Stimulated activated CD8-positive, alpha-beta memory T cell treated with anti-CD3 and anti-CD28 coated beads, Interleukin-12 subunit alpha, Interleukin-12 subunit beta, amount 100 ng/mL, for 4 hours (primary cell): ENCODE measurements around the gene PKNOX2.

Experiments used
- DNase-seq: peaks from one replicate; pipeline ENCODE4 v3.0.0-alpha.2; 2020; ENCODE audit warnings: low read depth

Gene PKNOX2

GRCh38 chr11:125382314-125382791, 217.8 kb downstream of the PKNOX2 start:
- DNase-seq: no peak

GRCh38 chr11:125382822-125383221, 218.3 kb downstream of the PKNOX2 start:
- no peak for DNase-seq

DNA sequence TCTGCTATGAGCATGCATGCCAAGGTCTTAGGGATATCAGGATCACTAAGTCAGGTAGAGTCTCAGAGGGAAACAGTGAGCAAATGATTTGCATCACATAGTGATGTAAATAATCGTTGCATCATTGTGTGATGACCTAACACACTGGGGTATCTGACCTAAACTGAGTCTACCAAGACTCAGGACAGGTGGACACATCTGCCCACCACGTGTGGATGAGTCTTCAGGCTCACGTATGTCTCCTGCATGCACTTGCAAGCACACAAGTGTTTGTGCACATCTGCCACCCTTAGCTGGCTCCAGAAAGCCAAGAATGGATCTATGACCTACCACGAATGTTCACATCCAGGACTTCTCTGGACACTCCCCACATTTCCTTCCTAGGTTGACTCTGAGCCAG, 220.3 kb downstream of the PKNOX2 start:
- no peak for DNase-seq

GRCh38 chr11:125387901-125388300, 223.3 kb downstream of the PKNOX2 start:
- DNase-seq: no peak

DNA sequence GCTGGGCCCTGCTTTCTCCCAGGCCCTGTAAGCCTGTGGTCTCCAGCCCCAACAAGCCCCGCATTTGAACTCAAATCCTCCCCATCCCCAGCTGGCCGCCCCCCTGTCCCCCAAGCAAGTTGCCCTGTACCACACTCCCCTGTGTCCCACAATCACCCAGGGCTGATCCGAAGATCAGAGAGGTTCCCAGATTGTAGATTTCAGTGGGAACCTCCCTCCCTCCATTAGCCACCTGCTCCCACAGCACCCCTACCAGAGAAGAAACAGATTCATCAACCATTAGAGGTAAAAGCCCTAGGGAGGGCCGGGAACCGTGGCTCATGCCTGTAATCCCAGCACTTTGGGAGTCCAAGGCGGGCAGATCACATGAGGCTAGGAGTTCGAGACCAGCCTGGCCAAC, 224.1 kb downstream of the PKNOX2 start:
- DNase-seq: no peak

GRCh38 chr11:125389339-125390166, 225.0 kb downstream of the PKNOX2 start:
- no peak for DNase-seq

DNA sequence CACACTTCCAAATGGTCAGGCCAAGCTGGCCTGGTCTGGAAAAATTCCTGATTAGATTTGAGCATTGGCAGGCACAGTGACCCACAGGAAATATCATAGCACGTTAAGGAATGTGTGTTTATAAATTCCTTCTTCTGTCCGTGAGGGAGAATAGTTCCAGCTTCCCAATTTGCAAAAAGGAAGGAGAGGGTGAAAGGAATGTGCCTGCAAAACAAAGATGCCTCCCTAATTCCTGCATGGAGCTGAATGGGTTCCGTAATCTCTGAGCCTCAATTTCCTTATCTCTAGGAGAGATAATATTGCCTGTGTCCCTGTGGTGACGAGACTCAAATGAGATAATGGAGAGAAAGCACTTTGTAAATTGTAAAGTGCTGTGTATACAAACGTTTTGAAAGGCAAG, 226.4 kb downstream of the PKNOX2 start:
- DNase-seq: no peak

DNA sequence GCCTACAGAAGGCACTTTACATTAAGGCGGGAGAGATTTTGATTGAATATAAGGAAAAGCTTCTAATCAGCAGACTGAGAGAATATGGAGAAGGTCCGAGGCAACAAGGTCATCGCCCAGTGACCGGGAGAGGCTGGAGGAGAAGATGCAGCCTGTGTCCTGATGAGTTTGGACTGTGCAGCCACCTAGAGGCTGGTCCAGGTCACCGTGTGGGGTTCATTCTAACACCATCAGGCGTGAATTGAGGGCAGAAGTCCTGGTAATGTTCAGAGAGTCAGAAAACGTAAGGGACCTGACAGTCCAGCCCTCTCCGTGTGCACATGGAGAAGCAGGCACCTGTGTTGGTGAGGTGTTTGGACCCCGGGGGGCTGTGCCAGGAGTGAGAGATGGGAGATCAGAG, 228.8 kb downstream of the PKNOX2 start:
- no peak for DNase-seq

DNA sequence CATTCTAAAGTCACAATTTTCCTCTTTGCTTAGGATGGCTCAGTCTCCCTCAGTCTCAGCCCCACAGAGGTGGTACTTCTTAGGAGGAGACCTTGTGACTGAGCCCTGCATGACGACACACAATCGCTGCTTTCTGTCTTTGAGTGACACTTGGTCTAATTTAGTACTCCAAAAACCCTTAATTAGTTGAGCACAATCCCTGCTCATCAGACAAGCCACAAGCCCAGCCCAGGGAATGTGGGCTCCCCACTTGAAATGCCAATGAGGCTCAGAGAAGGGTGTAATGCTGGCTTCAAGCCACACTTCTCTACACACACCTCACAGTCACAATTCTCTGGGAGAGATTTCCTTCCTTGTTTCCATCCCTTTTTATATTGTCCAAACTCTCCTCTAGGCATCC, 229.7 kb downstream of the PKNOX2 start:
- no peak for DNase-seq

DNA sequence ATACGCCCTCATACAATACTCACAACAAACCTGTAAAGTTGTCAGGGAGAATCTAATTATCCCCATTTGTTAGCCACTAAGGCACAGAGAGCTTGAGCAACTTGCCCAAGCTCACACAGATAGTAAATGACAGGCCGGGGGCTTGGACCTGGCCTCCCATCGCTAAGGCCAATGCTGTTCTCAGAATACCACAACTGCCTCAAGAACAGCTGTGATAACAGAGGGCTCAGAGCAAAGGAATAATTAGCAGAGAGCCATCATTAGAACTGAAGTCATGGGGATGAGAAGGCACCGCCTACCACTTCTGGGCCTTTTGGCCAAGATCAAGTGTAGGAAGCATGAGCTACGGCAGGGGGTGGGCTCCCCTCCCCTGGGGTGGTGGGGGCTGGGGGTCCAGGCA, 232.9 kb downstream of the PKNOX2 start:
- no peak for DNase-seq

GRCh38 chr11:125398475-125398874, 233.9 kb downstream of the PKNOX2 start:
- no peak for DNase-seq

DNA sequence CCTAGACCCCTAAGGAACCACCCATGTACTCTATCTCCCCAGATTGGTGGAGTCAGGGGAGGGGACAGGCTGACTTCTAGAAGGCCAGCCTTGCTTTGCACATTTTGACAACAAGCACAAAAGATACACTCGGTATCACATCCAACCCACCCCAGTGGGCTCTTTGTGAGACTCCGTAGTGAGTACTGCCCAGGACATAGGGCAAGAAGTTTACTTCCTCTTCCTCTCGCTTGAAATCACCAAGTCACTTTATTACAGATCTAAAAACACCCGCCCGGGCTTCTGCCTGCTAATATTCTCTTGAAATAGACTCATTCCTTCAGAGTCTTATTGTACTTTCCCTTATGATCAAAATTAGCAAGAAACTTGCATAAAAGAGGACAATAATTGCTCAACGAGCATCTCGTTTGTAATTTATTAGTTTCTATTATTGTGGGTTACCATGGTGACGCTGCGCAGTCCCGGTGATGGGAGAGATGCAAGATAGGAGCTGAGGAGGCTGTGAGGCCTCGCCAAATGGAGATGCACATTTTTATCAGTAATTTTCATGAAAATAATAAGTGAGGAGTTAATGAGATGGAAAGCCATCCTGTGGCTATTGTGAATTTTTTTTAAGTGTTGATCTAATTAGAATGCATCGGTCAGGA, 234.6 kb downstream of the PKNOX2 start:
- DNase-seq: no peak

DNA sequence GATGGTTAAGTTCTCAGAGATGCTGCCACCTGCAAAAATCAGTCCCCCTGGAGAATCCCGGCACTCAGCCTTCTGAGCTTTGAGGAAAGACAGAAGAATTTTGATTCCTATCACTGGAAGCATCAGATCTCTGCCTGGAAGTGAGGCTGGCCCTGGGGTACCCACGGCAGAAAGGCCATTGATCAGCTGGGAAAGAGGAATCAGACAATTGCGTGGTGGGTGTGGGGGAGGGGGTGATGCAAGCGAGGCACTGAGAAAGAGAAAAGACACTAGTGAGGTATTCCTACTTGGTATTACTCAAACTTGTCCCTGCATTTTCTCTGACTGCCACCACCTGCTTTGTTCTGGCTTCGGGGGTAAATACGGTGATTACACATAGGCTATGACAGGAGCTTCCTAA, 235.4 kb downstream of the PKNOX2 start:
- DNase-seq: no peak

DNA sequence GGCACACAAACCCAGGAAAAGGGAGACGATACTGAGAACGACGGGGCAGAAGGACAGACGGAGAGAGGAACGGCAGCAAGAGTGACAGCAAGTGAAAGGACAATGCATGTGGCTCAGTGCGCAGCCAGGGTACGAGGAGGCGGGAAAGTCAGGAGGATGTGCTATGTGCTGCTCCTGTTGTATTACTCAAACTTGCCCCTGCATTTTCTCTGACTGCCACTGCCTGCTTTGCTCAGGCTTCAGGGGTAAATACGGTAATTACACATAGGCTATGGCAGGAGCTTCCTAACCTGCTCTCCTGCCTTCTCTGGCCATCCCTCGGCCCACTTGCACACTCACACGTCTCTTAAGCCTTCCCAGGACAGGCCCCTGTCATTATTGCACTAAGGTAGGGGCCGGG, 236.7 kb downstream of the PKNOX2 start:
- no peak for DNase-seq

GRCh38 chr11:125401746-125402145, 237.2 kb downstream of the PKNOX2 start:
- no peak for DNase-seq

- DNase-seq: no peak
Observed at GRCh38 chr11:125402435-125402834, 237.9 kb downstream of the PKNOX2 start.

- no peak for DNase-seq
Observed at GRCh38 chr11:125404157-125404810, 239.7 kb downstream of the PKNOX2 start.

DNA sequence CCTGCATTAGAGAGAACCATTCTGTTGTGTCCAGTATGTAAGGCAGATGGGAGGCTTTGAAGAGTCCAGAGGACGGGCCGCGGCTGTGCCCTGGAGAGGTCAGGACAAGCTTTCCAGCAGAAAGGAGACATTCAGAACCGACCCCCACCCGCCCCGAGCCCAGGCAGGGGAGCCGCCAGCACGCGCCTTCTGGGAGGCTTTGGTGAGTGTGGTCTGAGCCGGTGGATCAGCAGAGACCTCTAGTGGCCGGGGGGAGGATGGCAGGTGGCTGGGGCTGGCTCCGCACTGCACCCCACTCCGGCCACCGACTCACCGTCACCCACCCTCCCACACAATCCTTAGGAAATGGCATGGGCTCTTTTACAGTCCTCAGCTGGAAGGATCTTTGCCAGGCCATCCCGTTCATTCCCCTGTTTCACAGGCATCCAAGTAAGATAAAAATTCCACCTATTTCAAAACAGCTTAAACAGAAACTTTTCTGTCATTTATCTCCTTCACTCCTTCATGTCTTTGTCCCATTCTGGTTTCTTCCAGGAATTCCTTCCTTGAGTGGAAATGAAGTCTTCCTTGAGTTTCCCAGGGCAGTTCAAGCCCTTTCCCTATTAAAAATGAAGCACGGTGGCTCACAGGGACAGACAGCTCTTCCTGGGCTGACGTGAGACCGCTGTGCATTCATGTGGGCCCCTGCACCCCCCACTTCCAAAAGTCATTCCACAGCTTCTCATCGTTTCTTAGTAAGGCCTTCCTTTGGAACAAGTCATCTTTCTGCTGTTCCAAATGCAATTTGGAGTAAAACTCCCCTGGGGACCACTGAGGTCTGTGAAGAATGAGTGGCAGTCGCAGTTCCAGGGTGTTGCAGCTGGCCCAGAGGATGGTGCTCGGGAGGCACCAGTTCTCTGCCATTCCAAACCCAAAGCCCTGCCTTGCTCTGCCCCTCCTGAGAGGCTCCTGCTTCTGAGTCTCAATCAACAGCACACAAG, 240.6 kb downstream of the PKNOX2 start:
- DNase-seq: peak; percentile 41

- no peak for DNase-seq
Observed at GRCh38 chr11:125407046-125407445, 242.5 kb downstream of the PKNOX2 start.

DNA sequence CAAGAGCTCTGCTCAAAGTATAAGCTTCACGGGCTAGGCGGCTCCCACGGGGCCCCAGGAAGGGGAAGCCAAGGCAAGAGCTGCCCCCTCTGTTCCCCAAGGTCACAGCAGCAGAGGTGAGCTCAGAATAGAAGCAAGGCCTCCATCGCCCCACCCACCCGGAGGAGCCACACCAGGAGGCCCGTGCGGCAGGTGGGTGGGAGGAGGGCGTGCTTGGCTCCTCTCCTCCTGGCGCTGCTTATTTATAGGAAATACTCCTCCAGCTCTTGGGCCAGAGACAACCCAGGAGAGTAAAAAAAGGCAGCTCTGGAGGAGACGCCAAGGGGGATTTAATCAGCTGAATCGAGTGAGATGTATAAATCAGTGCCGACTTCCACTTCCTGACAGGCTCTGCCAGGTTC, 243.8 kb downstream of the PKNOX2 start:
- DNase-seq: no peak

DNA sequence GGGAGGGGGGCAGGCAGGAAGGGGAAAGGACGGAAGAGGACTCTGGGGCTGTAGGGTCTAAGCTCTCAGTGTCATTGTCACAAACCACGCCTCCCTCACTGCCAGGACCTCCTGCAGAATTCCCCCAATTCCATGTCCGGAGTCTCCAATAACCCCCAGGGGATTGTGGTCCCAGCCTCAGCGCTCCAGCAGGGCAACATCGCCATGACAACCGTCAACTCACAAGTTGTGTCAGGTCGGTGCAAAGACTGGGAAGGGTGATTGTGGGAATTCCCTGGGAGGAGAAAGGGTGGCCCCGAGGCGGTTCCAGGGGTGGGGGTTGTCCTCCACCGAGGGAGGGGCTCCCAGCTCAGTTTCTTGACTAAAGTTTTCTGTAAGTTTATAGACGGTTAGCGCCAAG, 245.5 kb downstream of the PKNOX2 start:
- DNase-seq: no peak

DNA sequence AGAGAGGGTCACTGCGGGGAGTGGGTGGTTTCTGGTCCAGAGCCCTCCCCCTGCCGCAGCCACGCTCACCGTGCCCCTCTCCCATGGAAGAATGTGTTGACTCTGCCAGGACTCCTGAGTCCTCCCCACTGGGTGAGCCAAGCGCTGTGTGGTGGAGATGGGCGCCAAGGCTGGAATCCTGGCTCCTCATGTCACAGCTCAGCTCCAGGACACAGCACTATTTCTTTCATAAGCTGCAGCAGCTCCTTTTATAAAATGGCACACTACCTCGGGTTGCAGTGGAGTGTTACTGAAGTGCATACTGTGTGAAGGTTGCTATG, 247.6 kb downstream of the PKNOX2 start:
- DNase-seq: no peak
